ENCODE data around the gene BNC2. TPM values are rescaled to one million over a fixed set of nuclear protein-coding genes. Genes with fewer than 3 reads are reported as not detected.

Gene BNC2
- total RNA-seq, 1 experiment from 2014 or later: 43.6 TPM

DNA sequence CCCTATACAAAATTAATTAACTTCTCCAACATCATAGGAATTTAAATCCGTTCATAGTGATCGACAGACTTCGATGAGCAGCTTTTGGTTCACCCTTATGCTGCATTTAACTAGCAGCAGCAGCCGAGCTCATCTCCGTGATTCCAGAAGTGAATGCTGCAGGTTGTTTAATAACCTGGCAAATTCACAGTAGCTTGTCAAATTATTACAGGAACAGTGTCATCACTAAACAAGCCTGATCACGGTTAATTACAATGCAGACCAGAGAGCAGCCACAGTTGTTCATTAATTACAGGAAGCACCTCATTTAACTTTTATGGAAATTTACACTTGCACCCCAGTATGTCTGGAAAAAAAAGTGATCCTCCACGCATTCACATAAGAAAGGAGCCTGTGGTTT is 188.2 kb downstream of the BNC2 start:
- Histone ChIP-seq H3K23ac (ENCODE audit: insufficient read length, low read depth, low read length) (no peak overlapping the region), H4K20me1 (ENCODE audit: control insufficient read depth, insufficient read depth, insufficient read length) (no peaks in the 10 kb centered on the region), H3K9me3 (ENCODE audit: control insufficient read depth, low read depth, low read length) (no peaks in the 10 kb centered on the region), H4K5ac (ENCODE audit: insufficient read length, low read depth, low read length) (no peak overlapping the region), H2BK120ac (ENCODE audit: low read depth, low read length, poor library complexity, severe bottlenecking) (no peak overlapping the region), H3K4me1 (ENCODE audit: insufficient read depth, low read length) (peaks cover 5% of the 10 kb centered on the region; the same call in 1 of the 2 replicates), H2BK12ac (ENCODE audit: insufficient read length, low read depth, low read length) (no peak overlapping the region), H3K4ac (ENCODE audit: low read depth, low read length) (no peak overlapping the region), H3K79me2 (ENCODE audit: insufficient read depth, low read length) (no peaks in the 10 kb centered on the region), H2BK15ac (ENCODE audit: low read depth, low read length) (no peak overlapping the region), H3K27me3 (ENCODE audit: insufficient read depth, low read length) (no peaks in the 10 kb centered on the region), H2BK5ac (ENCODE audit: insufficient read length, low read length) (no peak overlapping the region), H4K8ac (replicated peaks; ENCODE audit: insufficient read length, low read depth, low read length) (no peak overlapping the region), H2AK5ac (ENCODE audit: insufficient read length, low read length) (no peak overlapping the region), H3K14ac (ENCODE audit: insufficient read depth, low read length) (no peak overlapping the region), H3K9ac (ENCODE audit: extremely low read depth, insufficient read length, low read length) (no peak overlapping the region), H4K91ac (ENCODE audit: insufficient read length, low read depth, low read length) (no peak overlapping the region), H2AFZ (ENCODE audit: low read length) (no peak overlapping the region), H3K56ac (ENCODE audit: insufficient read length, low read depth, low read length) (no peak overlapping the region), H2BK20ac (ENCODE audit: low read depth, low read length, poor library complexity, severe bottlenecking) (no peak overlapping the region), H3K27ac (ENCODE audit: insufficient read length, low read depth, low read length) (no peak overlapping the region), H3K18ac (ENCODE audit: insufficient read length, low read depth, low read length) (no peak overlapping the region), H3K79me1 (ENCODE audit: insufficient read depth, low read depth, low read length, poor library complexity, severe bottlenecking) (no peaks in the 10 kb centered on the region), H3K4me2 (ENCODE audit: insufficient read depth, insufficient read length, low read length) (no peak overlapping the region), H3K23me2 (ENCODE audit: insufficient read length, low read depth, low read length, poor library complexity, severe bottlenecking) (no peaks in the 10 kb centered on the region), H3T11ph (ENCODE audit: low read length) (no peak overlapping the region)
- no peak for DNase-seq
- no CpG with 5 or more reads among the region's 7 CpGs for WGBS (ENCODE audit: extremely low coverage, insufficient read length, low lambda C conversion rate)
- no peaks in the 10 kb centered on the region for H3K9me3 Mint-ChIP-seq
- TF ChIP-seq, protein P1, sequence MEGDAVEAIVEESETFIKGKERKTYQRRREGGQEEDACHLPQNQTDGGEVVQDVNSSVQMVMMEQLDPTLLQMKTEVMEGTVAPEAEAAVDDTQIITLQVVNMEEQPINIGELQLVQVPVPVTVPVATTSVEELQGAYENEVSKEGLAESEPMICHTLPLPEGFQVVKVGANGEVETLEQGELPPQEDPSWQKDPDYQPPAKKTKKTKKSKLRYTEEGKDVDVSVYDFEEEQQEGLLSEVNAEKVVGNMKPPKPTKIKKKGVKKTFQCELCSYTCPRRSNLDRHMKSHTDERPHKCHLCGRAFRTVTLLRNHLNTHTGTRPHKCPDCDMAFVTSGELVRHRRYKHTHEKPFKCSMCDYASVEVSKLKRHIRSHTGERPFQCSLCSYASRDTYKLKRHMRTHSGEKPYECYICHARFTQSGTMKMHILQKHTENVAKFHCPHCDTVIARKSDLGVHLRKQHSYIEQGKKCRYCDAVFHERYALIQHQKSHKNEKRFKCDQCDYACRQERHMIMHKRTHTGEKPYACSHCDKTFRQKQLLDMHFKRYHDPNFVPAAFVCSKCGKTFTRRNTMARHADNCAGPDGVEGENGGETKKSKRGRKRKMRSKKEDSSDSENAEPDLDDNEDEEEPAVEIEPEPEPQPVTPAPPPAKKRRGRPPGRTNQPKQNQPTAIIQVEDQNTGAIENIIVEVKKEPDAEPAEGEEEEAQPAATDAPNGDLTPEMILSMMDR (conservative IDR thresholded peaks at IDR 0.05): no peak
- no peaks in the 10 kb centered on the region for H3K36me3 Mint-ChIP-seq (ENCODE audit: insufficient read depth in 1 of 3, low read depth in 3 of 3)
- peaks cover 45 to 48% of the 10 kb centered on the region in 2 experiments for H3K4me1 Mint-ChIP-seq
- no peaks in the 10 kb centered on the region for H3K27me3 Mint-ChIP-seq (ENCODE audit: low read depth)
- H3K4me3 Mint-ChIP-seq: no peak overlapping the region
- peak overlapping the region in 1 of 3 experiments; percentile 16; a peak in 3 of 7 replicates for H3K27ac Mint-ChIP-seq

Data from H9 (cell line).